Measurements from ENCODE around the gene MAP3K2.

- TF ChIP-seq CTCF (IDR thresholded peaks at IDR 0.05) = no peak
- TF ChIP-seq POLR2A (IDR thresholded peaks at IDR 0.05) = no peak
- TF ChIP-seq POLR2AphosphoS5 (IDR thresholded peaks at IDR 0.05; ENCODE audit: insufficient read depth in 1 of 2, low read depth in 1 of 2) = no peak
Measured at GRCh38 chr2:127411653-127412369, 24.0 kb upstream of the MAP3K2 start.
